ACC112 (cell line): ENCODE data around the gene SIPA1L3.

Source experiments
- H2AFZ ChIP-seq: fragments of 200-600 bp; sonication (generic); one replicate; pipeline ENCODE4 v1.6.0; 2017; ENCODE audit warnings: antibody characterized with exemption, low read length; ENCODE audit not compliant: unreplicated experiment
- H3K27ac ChIP-seq: fragments of 200-600 bp; sonication (generic); 2 replicates; pipeline ENCODE4 v1.5.1; 2014; ENCODE audit warnings: low read depth, mild to moderate bottlenecking, antibody characterized with exemption, low read length, moderate library complexity
- H3K27me3 ChIP-seq: fragments of 200-600 bp; sonication (generic); 2 replicates; pipeline ENCODE4 v1.6.1; 2014; ENCODE audit warnings: mild to moderate bottlenecking, antibody characterized with exemption, low read length, moderate library complexity, mixed read lengths; ENCODE audit not compliant: insufficient read depth
- H3K36me3 ChIP-seq: fragments of 200-600 bp; sonication (generic); 2 replicates; pipeline ENCODE4 v1.6.1; 2016; ENCODE audit warnings: mild to moderate bottlenecking, antibody characterized with exemption, low read length, moderate library complexity, mixed read lengths; ENCODE audit not compliant: insufficient read depth
- H3K4me1 ChIP-seq: fragments of 200-600 bp; sonication (generic); one replicate; pipeline ENCODE4 v1.6.1; 2016; ENCODE audit warnings: low read length, mixed read lengths; ENCODE audit not compliant: insufficient read depth, unreplicated experiment, control insufficient read depth
- H3K4me3 ChIP-seq: fragments of 200-600 bp; sonication (generic); 2 replicates; pipeline ENCODE4 v1.5.1; 2014; ENCODE audit warnings: mild to moderate bottlenecking, low read depth, low read length
- H3K79me2 ChIP-seq: fragments of 200-600 bp; sonication (generic); one replicate; pipeline ENCODE4 v1.6.0; 2016; ENCODE audit warnings: low read length; ENCODE audit not compliant: control insufficient read depth, unreplicated experiment, insufficient read depth

SIPA1L3 gene

GRCh38 chr19:38118176-38118575, 211.2 kb downstream of the SIPA1L3 start:
- peaks cover 20% of the 10 kb centered on the region for H3K36me3 ChIP-seq
- no peak overlapping the region for H3K4me3 ChIP-seq
- no peaks in the 10 kb centered on the region for H3K4me1 ChIP-seq
- no peak overlapping the region for H3K27ac ChIP-seq
- H3K27me3 ChIP-seq, result no peaks in the 10 kb centered on the region
- no peak overlapping the region for H2AFZ ChIP-seq
- no peaks in the 10 kb centered on the region for H3K79me2 ChIP-seq

GRCh38 chr19:38120471-38121025, 213.5 kb downstream of the SIPA1L3 start:
- Histone ChIP-seq H3K4me3 (no peak overlapping the region), H3K27ac (no peak overlapping the region), H3K79me2 (no peaks in the 10 kb centered on the region), H3K4me1 (no peaks in the 10 kb centered on the region), H3K27me3 (no peaks in the 10 kb centered on the region), H3K36me3 (peaks cover 20% of the 10 kb centered on the region), H2AFZ (no peak overlapping the region)

- H3K27me3 ChIP-seq, result no peaks in the 10 kb centered on the region
- no peak overlapping the region for H3K4me3 ChIP-seq
- no peak overlapping the region for H3K27ac ChIP-seq
- H3K36me3 ChIP-seq, result peaks cover 20% of the 10 kb centered on the region
- no peaks in the 10 kb centered on the region for H3K79me2 ChIP-seq
- no peaks in the 10 kb centered on the region for H3K4me1 ChIP-seq
- H2AFZ ChIP-seq, result no peak overlapping the region
These were observed 215.5 kb downstream of the SIPA1L3 start for GRCh38 chr19:38122402-38123093.

GRCh38 chr19:38125238-38125637, 218.2 kb downstream of the SIPA1L3 start:
- H3K79me2 ChIP-seq, result no peaks in the 10 kb centered on the region
- H3K27ac ChIP-seq, result no peak overlapping the region
- no peaks in the 10 kb centered on the region for H3K4me1 ChIP-seq
- no peak overlapping the region for H2AFZ ChIP-seq
- peaks cover 4% of the 10 kb centered on the region; the same call in 1 of the 2 replicates for H3K36me3 ChIP-seq
- no peak overlapping the region for H3K4me3 ChIP-seq
- H3K27me3 ChIP-seq, result no peaks in the 10 kb centered on the region

GRCh38 chr19:38130399-38130798, 223.4 kb downstream of the SIPA1L3 start:
- Histone ChIP-seq H3K79me2 (no peaks in the 10 kb centered on the region), H3K27me3 (no peaks in the 10 kb centered on the region)

GRCh38 chr19:38132781-38133180, 225.8 kb downstream of the SIPA1L3 start:
- Histone ChIP-seq H3K4me1 (no peaks in the 10 kb centered on the region), H3K27ac (no peak overlapping the region), H2AFZ (no peak overlapping the region), H3K27me3 (no peaks in the 10 kb centered on the region), H3K79me2 (no peaks in the 10 kb centered on the region), H3K36me3 (no peaks in the 10 kb centered on the region), H3K4me3 (no peak overlapping the region)

More at GRCh38 chr19:38130399-38130798, 223.4 kb downstream of the SIPA1L3 start:
- Histone ChIP-seq H3K4me1 (no peaks in the 10 kb centered on the region), H2AFZ (no peak overlapping the region), H3K4me3 (no peak overlapping the region), H3K27ac (no peak overlapping the region), H3K36me3 (no peaks in the 10 kb centered on the region)

GRCh38 chr19:38133319-38133718, 226.3 kb downstream of the SIPA1L3 start:
- Histone ChIP-seq H2AFZ (no peak overlapping the region), H3K79me2 (no peaks in the 10 kb centered on the region), H3K27me3 (no peaks in the 10 kb centered on the region), H3K27ac (no peak overlapping the region), H3K36me3 (no peaks in the 10 kb centered on the region), H3K4me3 (no peak overlapping the region), H3K4me1 (no peaks in the 10 kb centered on the region)

GRCh38 chr19:38134540-38135149, 227.6 kb downstream of the SIPA1L3 start:
- no peaks in the 10 kb centered on the region for H3K4me1 ChIP-seq
- H3K36me3 ChIP-seq, result no peaks in the 10 kb centered on the region
- H3K79me2 ChIP-seq, result no peaks in the 10 kb centered on the region
- no peak overlapping the region for H3K27ac ChIP-seq
- H3K4me3 ChIP-seq, result no peak overlapping the region
- no peak overlapping the region for H2AFZ ChIP-seq
- no peaks in the 10 kb centered on the region for H3K27me3 ChIP-seq

- Histone ChIP-seq H2AFZ (no peak overlapping the region), H3K4me3 (no peak overlapping the region), H3K27me3 (no peaks in the 10 kb centered on the region), H3K36me3 (no peaks in the 10 kb centered on the region), H3K79me2 (no peaks in the 10 kb centered on the region), H3K27ac (no peak overlapping the region), H3K4me1 (no peaks in the 10 kb centered on the region)
These were observed 228.4 kb downstream of the SIPA1L3 start for GRCh38 chr19:38135150-38135998.

- H2AFZ ChIP-seq, result no peak overlapping the region
- H3K27me3 ChIP-seq, result no peaks in the 10 kb centered on the region
- H3K79me2 ChIP-seq, result no peaks in the 10 kb centered on the region
- no peaks in the 10 kb centered on the region for H3K4me1 ChIP-seq
- no peak overlapping the region for H3K4me3 ChIP-seq
- H3K36me3 ChIP-seq, result no peaks in the 10 kb centered on the region
- H3K27ac ChIP-seq, result no peak overlapping the region
These were observed 232.1 kb downstream of the SIPA1L3 start for GRCh38 chr19:38139122-38139521.
